ENCODE measurements around the gene SF3A2. TPM values are rescaled to one million over a fixed set of nuclear protein-coding genes. Genes with fewer than 3 reads are reported as not detected.

Gene SF3A2
- polyA plus RNA-seq, 1 donor from 2014 or later = 14.4 TPM

DNA sequence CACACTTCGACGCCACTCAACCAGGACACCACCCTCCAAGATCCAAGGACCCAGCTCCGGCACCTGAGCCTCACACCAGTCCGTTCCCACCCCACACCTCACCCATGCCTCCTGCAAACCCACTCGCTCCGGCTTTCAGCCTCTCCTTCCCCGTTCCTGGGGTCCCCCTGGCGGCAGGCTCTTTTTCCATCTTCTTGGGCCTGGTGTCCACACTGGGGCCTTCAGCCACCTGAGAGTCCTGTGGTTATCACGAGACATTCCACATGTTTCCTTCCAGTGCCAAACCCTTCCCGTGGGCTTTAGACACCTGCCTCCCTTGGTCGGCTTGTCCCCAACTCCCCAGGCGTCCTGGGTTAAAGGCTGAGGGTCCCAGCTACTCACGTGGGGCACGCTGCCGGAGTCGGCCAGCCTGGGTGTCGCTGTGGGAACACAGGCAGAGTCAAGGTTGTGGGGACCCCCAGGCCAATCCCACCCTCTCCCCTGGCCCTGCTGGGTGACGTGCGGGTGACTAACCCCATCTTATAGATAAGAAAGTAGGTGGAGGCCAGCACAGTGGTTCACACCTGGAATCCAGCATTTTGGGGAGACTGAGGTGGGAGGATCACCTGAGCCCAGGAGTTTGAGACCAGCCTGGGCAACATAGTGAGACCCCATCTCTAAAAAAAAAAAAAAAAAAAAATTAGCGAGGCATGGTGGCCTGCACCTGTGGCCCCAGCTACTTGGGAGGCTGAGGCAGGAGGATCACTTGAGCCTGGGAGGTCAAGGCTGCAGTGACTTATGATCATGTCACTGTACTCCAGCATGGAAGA is 17.6 kb downstream of the SF3A2 start:
- peaks cover 14% of the 10 kb centered on the region for H3K27me3 ChIP-seq (ENCODE audit: insufficient read depth, low read depth, low read length)
- no peaks in the 10 kb centered on the region for H4K20me1 ChIP-seq (ENCODE audit: insufficient read depth)
- H3K27ac ChIP-seq (ENCODE audit: low read length) = no peak overlapping the region
- H3K9me2 ChIP-seq (ENCODE audit: insufficient read depth, low read length) = no peaks in the 10 kb centered on the region
- H2AFZ ChIP-seq (ENCODE audit: low read depth, low read length) = no peak overlapping the region
- H3F3A ChIP-seq (ENCODE audit: insufficient read depth, low read length, poor library complexity, severe bottlenecking) = no peaks in the 10 kb centered on the region
- no peak overlapping the region for H3K9ac ChIP-seq (ENCODE audit: low read length)
- H3K4me3 ChIP-seq (ENCODE audit: low read length) = no peak overlapping the region
- no peak overlapping the region for H3K4me2 ChIP-seq (ENCODE audit: low read length)
- no peaks in the 10 kb centered on the region for H3K36me3 ChIP-seq (ENCODE audit: insufficient read depth, low read length)
- no peak for TF ChIP-seq EZH2 (IDR thresholded peaks at IDR 0.05; ENCODE audit: borderline replicate concordance, insufficient read depth, low read length, poor library complexity, severe bottlenecking)
- no peak for TF ChIP-seq REST (IDR thresholded peaks at IDR 0.05; ENCODE audit: borderline replicate concordance)
- TF ChIP-seq POLR2AphosphoS5 (IDR thresholded peaks at IDR 0.05) = no peak
- TF ChIP-seq SMC3 (conservative IDR thresholded peaks at IDR 0.05; ENCODE audit: poor library complexity) = no peak
- TF ChIP-seq, protein P1, sequence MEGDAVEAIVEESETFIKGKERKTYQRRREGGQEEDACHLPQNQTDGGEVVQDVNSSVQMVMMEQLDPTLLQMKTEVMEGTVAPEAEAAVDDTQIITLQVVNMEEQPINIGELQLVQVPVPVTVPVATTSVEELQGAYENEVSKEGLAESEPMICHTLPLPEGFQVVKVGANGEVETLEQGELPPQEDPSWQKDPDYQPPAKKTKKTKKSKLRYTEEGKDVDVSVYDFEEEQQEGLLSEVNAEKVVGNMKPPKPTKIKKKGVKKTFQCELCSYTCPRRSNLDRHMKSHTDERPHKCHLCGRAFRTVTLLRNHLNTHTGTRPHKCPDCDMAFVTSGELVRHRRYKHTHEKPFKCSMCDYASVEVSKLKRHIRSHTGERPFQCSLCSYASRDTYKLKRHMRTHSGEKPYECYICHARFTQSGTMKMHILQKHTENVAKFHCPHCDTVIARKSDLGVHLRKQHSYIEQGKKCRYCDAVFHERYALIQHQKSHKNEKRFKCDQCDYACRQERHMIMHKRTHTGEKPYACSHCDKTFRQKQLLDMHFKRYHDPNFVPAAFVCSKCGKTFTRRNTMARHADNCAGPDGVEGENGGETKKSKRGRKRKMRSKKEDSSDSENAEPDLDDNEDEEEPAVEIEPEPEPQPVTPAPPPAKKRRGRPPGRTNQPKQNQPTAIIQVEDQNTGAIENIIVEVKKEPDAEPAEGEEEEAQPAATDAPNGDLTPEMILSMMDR (IDR thresholded peaks at IDR 0.05; ENCODE audit: poor library complexity, severe bottlenecking) = no peak
- TF ChIP-seq EP300 (conservative IDR thresholded peaks at IDR 0.05; ENCODE audit: poor library complexity, severe bottlenecking) = no peak
- no peak for TF ChIP-seq MXI1 (conservative IDR thresholded peaks at IDR 0.05; ENCODE audit: poor library complexity, severe bottlenecking)
- TF ChIP-seq TAF1 (IDR thresholded peaks at IDR 0.05; ENCODE audit: low read depth) = no peak
- TF ChIP-seq RAD21 (conservative IDR thresholded peaks at IDR 0.05) = no peak
- no peaks in the 10 kb centered on the region for H3K9me3 ChIP-seq (ENCODE audit: low read length)
- H3K79me2 ChIP-seq (replicated peaks; ENCODE audit: insufficient read depth, low read length) = no peaks in the 10 kb centered on the region

DNA sequence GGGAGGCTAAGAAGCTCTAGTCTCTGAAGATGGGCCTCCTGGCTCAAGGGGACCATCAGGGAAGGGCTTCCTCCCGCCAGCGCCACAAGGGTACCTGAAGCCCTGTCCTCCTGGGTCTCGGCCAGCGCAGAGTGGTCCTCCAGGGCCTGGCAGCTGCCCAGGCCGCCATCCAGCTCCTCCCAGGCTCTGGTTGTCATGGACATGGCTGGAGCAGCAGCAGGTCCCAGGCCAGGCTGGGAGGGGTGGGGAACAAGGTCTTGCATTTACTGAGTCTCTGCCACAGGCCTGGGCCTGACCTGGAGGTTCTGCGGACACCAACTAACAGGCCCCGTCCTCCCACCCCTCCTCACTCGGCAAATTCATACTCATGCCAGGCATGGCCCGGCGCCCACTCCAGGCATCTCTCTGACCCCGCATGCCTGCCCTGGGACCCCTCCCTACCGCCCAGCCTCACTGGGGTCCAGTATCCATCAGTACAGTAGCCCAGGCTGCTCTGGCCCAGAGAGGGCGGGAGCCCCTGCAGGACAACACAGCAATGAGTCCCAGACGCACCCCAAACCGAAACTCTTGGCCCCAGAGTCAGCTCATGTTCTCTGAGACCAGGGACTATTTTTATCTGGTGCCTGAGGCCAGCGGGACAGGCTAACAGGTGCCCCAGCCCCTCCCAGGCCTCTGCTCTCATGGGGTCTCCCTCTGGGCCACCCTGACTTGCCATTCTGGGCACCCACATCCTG is 18.7 kb downstream of the SF3A2 start:
- TF ChIP-seq REST (IDR thresholded peaks at IDR 0.05; ENCODE audit: borderline replicate concordance) = no peak
- no peak for TF ChIP-seq RAD21 (conservative IDR thresholded peaks at IDR 0.05)
- no peak for TF ChIP-seq MXI1 (conservative IDR thresholded peaks at IDR 0.05; ENCODE audit: poor library complexity, severe bottlenecking)
- TF ChIP-seq SMC3 (conservative IDR thresholded peaks at IDR 0.05; ENCODE audit: poor library complexity) = no peak
- TF ChIP-seq EZH2 (IDR thresholded peaks at IDR 0.05; ENCODE audit: borderline replicate concordance, insufficient read depth, low read length, poor library complexity, severe bottlenecking) = no peak
- TF ChIP-seq, protein P1 (IDR thresholded peaks at IDR 0.05; ENCODE audit: poor library complexity, severe bottlenecking) = no peak
- TF ChIP-seq POLR2AphosphoS5 (IDR thresholded peaks at IDR 0.05) = no peak
- no peak for TF ChIP-seq EP300 (conservative IDR thresholded peaks at IDR 0.05; ENCODE audit: poor library complexity, severe bottlenecking)
- no peak for TF ChIP-seq TAF1 (IDR thresholded peaks at IDR 0.05; ENCODE audit: low read depth)
- Histone ChIP-seq H3K27ac (ENCODE audit: low read length) (no peak overlapping the region), H3K9ac (ENCODE audit: low read length) (no peak overlapping the region), H3K79me2 (replicated peaks; ENCODE audit: insufficient read depth, low read length) (no peaks in the 10 kb centered on the region), H3F3A (ENCODE audit: insufficient read depth, low read length, poor library complexity, severe bottlenecking) (no peaks in the 10 kb centered on the region), H3K27me3 (ENCODE audit: insufficient read depth, low read depth, low read length) (peaks cover 14% of the 10 kb centered on the region), H3K4me2 (ENCODE audit: low read length) (no peak overlapping the region), H3K36me3 (ENCODE audit: insufficient read depth, low read length) (no peaks in the 10 kb centered on the region), H2AFZ (ENCODE audit: low read depth, low read length) (no peak overlapping the region), H3K4me3 (ENCODE audit: low read length) (no peak overlapping the region), H3K9me2 (ENCODE audit: insufficient read depth, low read length) (no peaks in the 10 kb centered on the region), H4K20me1 (ENCODE audit: insufficient read depth) (no peaks in the 10 kb centered on the region), H3K9me3 (ENCODE audit: low read length) (no peaks in the 10 kb centered on the region)

Measured in neural cell (in vitro differentiated cells).